BJ (cell line): ENCODE measurements around the gene ALG1L2. TPM values are rescaled to one million over a fixed set of nuclear protein-coding genes. Genes with fewer than 3 reads are reported as not detected.
"Not testable (repeated sequence)": the region's sequence is repeated elsewhere in the genome, so short reads cannot be mapped to it uniquely, and the experiment has no call there.

Source experiments
- CTCF ChIA-PET: fragments of 350-600 bp; formaldehyde crosslinking; extraction: SDS; loops from one replicate; lab custom pipeline; 2021; ENCODE audit warnings: antibody characterized with exemption, inconsistent platforms; lab: Yijun Ruan, JAX
- POLR2A ChIA-PET: fragments of 300-600 bp; sonication (Branson Sonifier 250); formaldehyde crosslinking; extraction: SDS; loops from one replicate; lab custom pipeline; 2021; ENCODE audit warnings: antibody characterized with exemption; lab: Charles Lee
- DNase-seq: peaks from one replicate; pipeline ENCODE4 v3.0.0-alpha.2; 2011; ENCODE audit warnings: low read depth
- H3K27me3 ChIP-seq: 2 replicates; pipeline ENCODE4 v1.6.0; 2011; ENCODE audit warnings: low read length; ENCODE audit not compliant: control insufficient read depth, insufficient read depth
- H3K36me3 ChIP-seq: 2 replicates; pipeline ENCODE4 v1.5.1; 2011; ENCODE audit warnings: low read length; ENCODE audit not compliant: control insufficient read depth, insufficient read depth
- H3K4me3 ChIP-seq: 2 replicates; pipeline ENCODE4 v1.5.1; 2011; ENCODE audit warnings: low read depth, mild to moderate bottlenecking, control low read depth, low read length
- polyA plus RNA-seq: library from polyadenylated mRNA; depleted of rRNA; stranded (reverse); fragments of >200 nt; gene quantifications from 2 replicates; pipeline ENCODE4 v1.2.3, GENCODE V29; 2011
- TF ChIP-seq, protein P1 (sequence below): IDR thresholded peaks from 2 replicates; pipeline ENCODE4 v1.5.1; 2011; ENCODE audit warnings: low read depth, mild to moderate bottlenecking, control low read depth, inconsistent platforms, low read length, moderate library complexity; ENCODE audit not compliant: insufficient read depth

ALG1L2 gene
- polyA plus RNA-seq, 1 experiment = not detected

DNA sequence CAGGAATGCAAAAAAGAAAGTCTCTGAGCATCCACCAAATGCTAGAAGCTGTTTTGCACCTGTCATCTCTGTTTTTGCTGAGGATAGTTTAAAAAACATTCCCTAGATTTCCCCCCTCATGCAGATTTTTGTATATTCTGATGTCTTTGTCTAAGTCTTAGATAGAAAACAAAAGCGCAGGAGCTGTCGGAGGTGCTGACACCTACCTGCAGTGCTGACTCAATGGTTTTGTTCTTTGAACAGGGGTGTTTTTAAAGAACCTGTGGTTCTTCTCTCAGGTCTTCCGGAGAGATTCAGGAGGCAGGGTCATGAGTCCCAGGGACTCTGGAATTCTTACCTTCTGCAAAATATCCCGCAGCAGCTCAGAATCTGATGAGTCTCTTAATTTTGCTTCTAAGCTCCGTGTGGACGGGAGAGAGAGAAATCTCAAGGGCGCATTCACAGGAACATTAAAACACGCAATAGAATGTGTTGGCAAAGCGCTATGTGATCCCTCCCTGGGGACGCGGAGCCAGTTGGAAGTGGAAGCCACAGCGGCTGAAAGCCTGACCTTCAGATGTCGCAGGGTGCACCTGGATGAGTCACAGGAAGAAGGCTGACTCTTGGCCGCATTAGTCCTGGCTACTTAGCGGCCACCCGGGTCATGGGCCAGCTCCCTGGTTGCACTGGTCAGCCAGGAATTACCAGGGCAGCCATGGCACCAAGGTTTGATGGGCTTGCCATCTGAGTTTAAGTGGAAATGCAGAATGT, 27.4 kb downstream of the ALG1L2 start:
- CTCF ChIA-PET = interaction anchor here (1.5 kb wide), 1 partner anchor 11 kb away, joined by 3 read pairs; no protein-coding TSS in a partner anchor
- POLR2A ChIA-PET = not testable (repeated sequence)

DNA sequence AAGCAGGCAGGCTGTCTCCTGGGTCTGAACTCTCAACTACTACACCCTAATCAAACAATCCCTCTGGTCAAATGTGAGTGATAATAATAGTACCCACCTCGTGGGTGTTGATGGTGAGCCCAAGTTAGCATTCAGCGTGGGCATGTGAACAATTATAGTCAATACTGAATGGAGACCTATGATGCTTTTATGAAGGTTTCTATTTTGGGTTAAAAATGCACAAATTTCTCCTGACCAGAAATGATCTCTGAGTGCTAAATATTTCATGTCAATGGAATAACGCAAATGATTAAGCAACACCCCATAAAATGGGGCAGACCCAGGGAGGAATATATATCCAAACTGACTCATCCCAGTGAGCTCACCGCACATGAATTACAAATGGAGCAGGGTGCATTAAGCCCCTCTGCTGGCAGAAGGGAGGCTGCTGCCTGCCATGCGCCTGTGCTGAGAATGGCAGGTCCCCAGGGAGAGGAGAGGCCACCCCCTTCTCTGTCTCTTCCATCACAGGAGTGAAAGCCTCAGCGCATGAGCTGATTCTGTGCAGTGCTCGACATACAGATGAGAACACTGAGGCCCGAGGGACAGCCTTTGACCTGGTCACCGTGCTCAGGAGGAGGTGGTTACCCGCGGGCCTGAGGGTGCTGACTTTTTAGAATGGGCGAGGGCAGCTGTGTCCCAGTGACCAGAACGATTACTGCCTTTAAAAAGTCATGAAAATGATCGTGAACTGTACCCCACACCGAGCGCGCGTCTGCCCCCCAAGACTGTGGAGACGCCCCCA, 28.9 kb downstream of the ALG1L2 start:
- not testable (repeated sequence) for H3K36me3 ChIP-seq, H3K27me3 ChIP-seq
- DNase-seq = peak; percentile 33
- POLR2A ChIA-PET = interaction anchor here (0.6 to 1.0 kb wide), 2 partner anchors 168 to 331 kb away, joined by 5 to 10 read pairs; no protein-coding TSS in a partner anchor
- CTCF ChIA-PET = interaction anchor here (1.2 to 1.5 kb wide), 2 partner anchors 12 to 168 kb away, joined by 3 to 5 read pairs; no protein-coding TSS in a partner anchor
- peak overlapping the region; percentile 80 for H3K4me3 ChIP-seq

More for the DNA sequence above, 27.4 kb downstream of the ALG1L2 start:
- not testable (repeated sequence) for H3K27me3 ChIP-seq, H3K36me3 ChIP-seq, H3K4me3 ChIP-seq, DNase-seq

DNA sequence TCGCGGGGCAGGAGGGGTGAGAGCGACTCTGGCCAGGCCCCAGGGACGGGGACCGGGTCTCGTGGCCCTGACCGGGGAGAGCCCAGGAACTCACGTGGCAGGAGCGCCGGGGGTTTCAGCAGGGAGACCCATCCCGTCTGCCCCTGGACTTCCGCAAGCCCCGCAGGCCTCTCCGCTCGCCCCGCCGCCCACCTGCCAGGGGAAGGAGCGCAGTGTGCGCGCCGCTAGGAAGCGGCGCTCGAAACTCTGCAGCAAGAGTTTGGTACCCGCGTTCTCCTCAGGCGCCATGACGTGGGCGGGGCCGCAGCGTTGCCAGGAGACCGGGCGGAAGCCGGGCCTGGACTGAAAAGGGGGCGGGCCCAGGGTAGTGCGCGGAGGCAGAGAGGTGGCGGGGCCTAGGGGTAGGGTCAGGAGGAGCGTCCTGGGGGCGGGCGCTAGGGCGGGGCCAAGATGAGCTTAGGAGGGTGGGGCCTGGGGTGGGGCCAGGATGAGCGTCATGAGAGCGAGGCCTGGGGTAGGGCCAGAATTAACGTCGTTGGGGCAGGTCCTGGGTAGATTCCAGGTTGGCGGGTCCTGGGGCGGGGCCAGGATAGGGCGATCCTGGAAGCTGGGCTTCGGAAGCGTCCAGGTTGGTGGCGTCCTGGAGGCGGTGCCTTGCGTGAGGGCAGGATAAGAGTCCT, 29.7 kb downstream of the ALG1L2 start:
- DNase-seq = peak; percentile 94
- no peaks in the 10 kb centered on the region for H3K27me3 ChIP-seq
- TF ChIP-seq, protein P1, sequence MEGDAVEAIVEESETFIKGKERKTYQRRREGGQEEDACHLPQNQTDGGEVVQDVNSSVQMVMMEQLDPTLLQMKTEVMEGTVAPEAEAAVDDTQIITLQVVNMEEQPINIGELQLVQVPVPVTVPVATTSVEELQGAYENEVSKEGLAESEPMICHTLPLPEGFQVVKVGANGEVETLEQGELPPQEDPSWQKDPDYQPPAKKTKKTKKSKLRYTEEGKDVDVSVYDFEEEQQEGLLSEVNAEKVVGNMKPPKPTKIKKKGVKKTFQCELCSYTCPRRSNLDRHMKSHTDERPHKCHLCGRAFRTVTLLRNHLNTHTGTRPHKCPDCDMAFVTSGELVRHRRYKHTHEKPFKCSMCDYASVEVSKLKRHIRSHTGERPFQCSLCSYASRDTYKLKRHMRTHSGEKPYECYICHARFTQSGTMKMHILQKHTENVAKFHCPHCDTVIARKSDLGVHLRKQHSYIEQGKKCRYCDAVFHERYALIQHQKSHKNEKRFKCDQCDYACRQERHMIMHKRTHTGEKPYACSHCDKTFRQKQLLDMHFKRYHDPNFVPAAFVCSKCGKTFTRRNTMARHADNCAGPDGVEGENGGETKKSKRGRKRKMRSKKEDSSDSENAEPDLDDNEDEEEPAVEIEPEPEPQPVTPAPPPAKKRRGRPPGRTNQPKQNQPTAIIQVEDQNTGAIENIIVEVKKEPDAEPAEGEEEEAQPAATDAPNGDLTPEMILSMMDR = no peak
- peaks cover 4% of the 10 kb centered on the region for H3K36me3 ChIP-seq
- POLR2A ChIA-PET = interaction anchor here (0.5 to 1.0 kb wide), 5 partner anchors 169 to 576 kb away, joined by 3 to 20 read pairs (median 5); no protein-coding TSS in a partner anchor
- H3K4me3 ChIP-seq = peak overlapping the region; percentile 80
- CTCF ChIA-PET = no interaction called here

DNA sequence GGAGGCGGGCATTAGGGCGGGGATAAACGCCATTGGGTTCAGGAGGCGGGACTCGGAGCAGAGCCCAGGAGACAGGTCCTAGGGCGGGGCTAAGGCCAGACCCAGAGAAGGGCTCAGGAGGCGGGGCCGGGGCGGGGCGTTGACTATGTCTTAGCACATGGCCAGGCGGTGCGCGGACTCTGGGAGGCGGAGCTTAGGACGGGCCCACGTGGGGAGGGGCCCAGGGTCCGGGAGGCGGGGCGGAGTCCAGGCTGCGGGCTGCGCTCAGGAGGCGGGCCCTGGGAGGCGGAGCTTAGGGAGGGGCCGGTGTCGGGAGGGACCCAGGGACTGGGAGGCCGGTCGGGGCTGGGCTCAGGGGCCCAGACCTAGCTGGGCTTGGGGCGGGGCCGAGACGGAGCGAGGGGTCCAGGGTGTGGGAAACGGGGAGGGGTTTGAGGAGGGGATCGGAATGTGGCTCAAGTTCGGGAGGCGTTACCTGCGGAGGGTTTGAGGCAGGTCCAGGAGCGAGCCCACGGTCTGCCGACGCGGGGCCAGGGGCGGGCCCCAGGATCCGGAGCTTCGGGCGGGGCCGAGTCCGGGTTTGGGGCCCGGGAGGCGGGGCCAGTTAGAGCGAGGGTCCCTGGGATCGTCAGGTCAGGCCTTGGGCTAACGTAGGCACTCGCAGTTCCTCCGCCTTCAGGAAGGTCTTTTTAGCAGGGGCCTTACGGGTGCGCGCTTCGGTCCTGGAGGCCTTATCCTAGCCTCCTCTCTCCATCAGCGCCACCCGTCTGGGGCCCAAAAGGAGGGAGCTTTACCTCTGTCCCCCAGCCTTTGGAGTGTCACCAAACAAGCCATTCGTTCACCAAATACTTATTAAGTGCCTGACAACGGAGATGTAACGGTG, 30.5 kb downstream of the ALG1L2 start:
- POLR2A ChIA-PET = interaction anchor here (0.5 to 1.0 kb wide), 4 partner anchors 170 to 577 kb away, joined by 3 to 20 read pairs (median 4); no protein-coding TSS in a partner anchor
- H3K36me3 ChIP-seq, CTCF ChIA-PET, H3K27me3 ChIP-seq: not testable (repeated sequence)
- peak; percentile 74 for DNase-seq
- peak overlapping the region; percentile 59 for H3K4me3 ChIP-seq

DNA sequence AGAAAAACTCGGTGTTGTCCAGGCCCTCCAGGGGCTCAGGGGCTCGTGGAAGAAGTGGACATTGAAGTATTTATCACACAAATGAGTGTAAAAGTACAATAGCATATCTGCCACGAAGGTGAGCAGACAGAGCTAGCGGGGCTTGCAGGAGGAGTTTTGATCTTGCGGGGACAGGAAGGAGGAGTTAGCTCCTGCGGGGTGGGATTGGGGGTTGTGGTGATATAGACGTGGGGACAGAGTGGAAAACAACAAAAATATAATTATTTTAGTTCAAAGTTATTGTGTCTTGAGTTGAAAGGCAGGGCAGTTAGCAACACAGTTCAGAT, 31.1 kb downstream of the ALG1L2 start:
- CTCF ChIA-PET, H3K36me3 ChIP-seq, POLR2A ChIA-PET, DNase-seq, H3K27me3 ChIP-seq: not testable (repeated sequence)
- H3K4me3 ChIP-seq = peak overlapping the region; percentile 59

DNA sequence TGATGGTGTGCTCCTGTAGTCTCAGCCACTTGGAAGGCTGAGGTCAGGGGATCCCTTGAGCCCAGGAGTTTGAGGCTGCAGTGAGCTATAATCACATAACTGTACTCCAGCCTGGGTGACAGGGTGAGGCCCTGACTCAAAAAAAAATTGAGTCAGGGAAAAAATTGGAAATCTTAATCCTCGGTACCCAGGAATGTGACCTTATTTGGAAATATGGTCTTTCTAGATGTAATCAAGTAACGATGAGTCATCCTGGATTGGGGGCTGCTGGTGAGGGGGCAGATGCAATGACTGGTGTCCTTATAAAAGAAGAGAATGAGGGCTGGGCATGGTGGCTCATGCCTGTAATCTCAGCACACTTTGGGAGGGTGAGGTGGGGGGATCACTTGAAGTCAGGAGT, 33.8 kb downstream of the ALG1L2 start:
- H3K27me3 ChIP-seq, CTCF ChIA-PET, H3K4me3 ChIP-seq, H3K36me3 ChIP-seq, DNase-seq: not testable (repeated sequence)
- POLR2A ChIA-PET = interaction anchor here (0.7 kb wide), 2 partner anchors 10 to 966 kb away, joined by 5 to 7 read pairs; no protein-coding TSS in a partner anchor

DNA sequence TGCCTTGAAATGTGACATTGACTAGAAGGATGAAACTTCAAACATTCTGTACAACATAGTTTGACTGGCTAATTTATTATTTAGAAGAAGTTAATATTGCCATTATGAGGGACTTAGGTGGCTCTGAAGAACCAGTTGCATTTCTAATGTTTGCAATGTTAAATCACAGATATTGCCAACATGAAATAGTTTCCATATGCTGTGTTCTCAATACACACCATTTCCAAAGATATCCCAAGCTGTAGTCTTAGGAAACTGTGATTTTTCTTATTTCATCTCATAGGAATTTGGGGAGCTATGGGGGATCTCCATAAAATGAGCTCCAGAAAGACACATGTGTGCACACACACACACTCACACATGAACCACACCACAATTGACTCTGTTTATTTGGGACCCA, 36.3 kb downstream of the ALG1L2 start:
- Histone ChIP-seq H3K27me3 (no peaks in the 10 kb centered on the region), H3K36me3 (no peaks in the 10 kb centered on the region), H3K4me3 (no peak overlapping the region)
- ChIA-PET POLR2A (no interaction called here), CTCF (no interaction called here)
- TF ChIP-seq, protein P1 = no peak
- DNase-seq = no peak

DNA sequence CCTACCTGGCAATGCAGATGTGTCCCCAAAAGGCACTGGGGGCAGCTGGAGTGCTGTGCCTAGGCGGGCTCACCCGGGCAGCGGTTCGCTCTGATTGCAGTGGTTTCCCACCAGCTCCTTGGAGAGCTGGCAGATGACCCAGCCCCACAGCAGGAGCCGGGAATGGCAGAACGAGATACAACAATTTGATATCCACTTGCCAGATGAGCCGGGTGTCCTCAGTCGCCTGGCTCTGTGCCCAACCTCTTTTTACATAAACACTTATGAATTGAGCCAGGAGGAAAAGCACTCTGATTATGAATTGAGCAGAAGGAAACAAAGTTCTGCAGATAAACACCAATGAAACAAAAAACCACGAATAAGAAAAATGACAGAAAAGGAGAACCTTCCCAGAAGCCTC, 38.2 kb downstream of the ALG1L2 start:
- H3K27me3 ChIP-seq, CTCF ChIA-PET, H3K4me3 ChIP-seq, DNase-seq, H3K36me3 ChIP-seq, POLR2A ChIA-PET: not testable (repeated sequence)

DNA sequence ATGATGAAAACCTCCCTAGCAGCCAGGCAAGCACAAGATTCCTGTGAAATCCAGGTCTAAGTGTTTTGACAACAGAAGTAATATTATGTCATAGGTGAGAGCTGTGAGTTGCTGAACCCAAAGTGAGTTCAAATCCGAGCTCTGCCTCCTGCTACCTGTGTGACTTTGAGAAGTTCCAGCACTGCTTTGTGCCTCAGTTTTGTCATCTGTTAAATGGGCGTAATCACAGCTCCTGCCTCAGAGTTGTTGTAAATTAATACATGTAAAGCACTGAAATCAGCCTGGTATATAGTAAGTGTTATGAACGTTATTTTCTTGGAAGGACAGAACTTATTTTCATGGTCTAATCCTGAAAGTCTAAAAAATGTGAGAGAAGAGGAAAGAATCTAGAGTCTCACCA, 38.7 kb downstream of the ALG1L2 start:
- H3K36me3 ChIP-seq, POLR2A ChIA-PET, DNase-seq, CTCF ChIA-PET, H3K27me3 ChIP-seq, H3K4me3 ChIP-seq: not testable (repeated sequence)
